ENCODE data around the gene USH2A.

GRCh38 chr1:216183454-216183853 lies 239.8 kb downstream of the USH2A start:
- TF ChIP-seq EP300 (IDR thresholded peaks at IDR 0.05): no peak
- TF ChIP-seq CTCF (IDR thresholded peaks at IDR 0.05): no peak

Measured in tibial nerve (tissue), 4 donors.